GM21390 (cell line): Measurements from ENCODE around the gene MAZ.

Experiments
- ATAC-seq: cut with Tn5 transposase; IDR thresholded peaks from one replicate; pipeline ENCODE4 v1.9.1; 2021; ENCODE audit not compliant: unreplicated experiment

The MAZ gene

GRCh38 chr16:29850998-29851397 lies 44.7 kb downstream of the MAZ start:
- no peak for ATAC-seq

DNA sequence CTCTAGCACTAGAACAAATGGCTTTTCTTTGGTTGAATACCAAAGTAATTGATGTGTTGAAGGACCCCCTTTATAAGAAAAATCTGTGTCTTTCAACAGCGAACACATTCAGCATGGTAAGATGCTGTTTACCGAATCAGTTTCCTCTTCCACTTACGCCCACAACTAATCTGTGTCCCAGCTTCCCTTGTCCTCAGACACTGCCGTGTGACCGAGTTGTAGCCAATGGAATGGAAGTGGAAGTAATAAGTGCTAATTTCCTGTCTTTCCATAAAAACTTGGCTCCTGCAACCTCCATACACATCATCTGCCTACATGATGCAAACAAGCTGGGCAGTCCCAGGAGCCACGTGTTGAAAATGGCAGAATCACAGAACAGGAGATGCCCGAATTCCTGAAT lies 46.3 kb downstream of the MAZ start:
- ATAC-seq, result no peak

GRCh38 chr16:29854520-29855100 lies 48.3 kb downstream of the MAZ start:
- no peak for ATAC-seq

DNA sequence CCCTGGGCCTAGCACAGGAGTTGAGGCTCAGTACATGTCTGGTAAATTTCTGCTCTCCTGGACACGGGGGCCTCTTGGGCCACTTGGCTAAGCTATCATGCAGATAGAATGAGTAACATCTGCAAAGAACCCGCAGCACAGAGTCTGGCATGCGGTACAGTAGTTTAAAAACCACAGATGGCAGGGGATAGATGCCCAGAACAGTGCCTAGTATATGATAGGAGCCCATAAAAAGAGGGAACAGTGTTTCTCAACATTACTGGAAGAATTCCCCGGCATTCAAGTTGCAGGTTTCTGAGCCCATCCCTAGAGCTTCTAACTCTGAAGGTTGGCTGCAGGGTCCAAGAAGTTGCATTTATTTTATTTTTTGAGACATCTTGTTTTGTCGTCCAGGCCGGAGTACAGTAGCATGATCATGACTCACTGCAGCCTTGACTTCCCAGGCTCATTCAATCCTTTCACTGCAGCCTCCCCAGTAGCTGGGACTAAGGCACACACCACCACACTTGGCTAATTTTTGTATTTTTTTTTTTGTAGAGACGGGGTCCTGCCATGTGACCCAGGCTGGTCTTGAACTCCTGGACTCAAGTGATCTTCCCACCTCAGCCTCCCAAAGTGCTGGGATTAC lies 50.9 kb downstream of the MAZ start:
- ATAC-seq, result no peak

GRCh38 chr16:29858149-29858849 lies 52.0 kb downstream of the MAZ start:
- ATAC-seq, result no peak

DNA sequence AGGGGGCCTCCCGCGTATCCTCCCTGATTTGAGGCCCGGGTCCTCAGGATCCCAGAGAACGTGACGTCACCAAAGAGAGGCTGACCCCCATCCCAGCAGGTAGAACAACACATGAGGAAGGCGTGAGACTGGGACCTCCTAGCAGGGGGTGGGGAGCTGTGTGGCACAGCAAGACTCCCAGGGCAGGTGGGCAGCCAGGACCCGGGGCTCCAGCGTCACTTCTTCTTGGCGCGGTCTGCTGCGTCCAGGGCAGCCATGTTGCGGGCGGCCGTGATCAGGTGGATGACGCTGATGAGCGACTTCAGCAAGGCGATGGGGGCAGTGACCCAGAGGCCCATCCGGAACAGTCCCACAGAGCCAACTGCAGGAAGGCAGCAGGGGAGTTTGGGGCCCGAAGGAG lies 52.6 kb downstream of the MAZ start:
- no peak for ATAC-seq

GRCh38 chr16:29860218-29860617 lies 53.9 kb downstream of the MAZ start:
- ATAC-seq, result no peak
